Activated CD4-positive, CD25-positive, alpha-beta regulatory T cell treated with anti-CD3 and anti-CD28 coated beads, Interleukin-2, amount 50 U/mL, for 72 hours (primary cell): ENCODE results near the gene MED25.

Source experiments
- DNase-seq: peaks from one replicate; pipeline ENCODE4 v3.0.0; 2021

Gene MED25

DNA sequence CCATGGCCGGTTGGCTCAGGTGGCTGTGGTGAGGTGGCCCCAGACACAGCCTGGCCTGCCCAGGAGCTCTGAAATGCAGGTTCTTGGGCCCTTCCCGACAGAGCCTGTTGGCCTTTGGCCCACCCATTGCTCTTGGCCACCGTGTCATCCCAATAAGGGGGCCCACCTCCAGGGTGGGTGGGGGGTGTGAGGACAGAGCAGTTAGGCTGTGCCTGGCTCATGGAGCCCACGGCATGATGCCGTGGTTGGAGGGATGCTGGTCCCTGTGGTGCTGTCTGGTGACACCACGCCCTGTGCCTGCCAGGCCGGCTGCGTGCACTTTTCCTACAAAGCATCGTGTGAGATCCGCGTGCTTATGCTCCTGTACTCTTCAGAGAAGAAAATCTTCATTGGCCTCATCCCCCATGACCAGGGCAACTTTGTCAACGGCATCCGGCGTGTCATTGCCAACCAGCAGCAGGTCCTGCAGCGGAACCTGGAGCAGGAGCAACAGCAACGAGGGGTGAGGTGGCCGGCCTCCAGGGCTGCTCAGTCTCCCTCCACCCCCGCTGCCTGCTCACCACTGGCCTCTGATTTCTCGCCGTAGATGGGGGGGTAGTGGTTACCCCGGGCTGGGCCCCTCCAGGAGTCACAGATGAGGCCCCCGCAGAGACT is 41.7 kb downstream of the MED25 start:
- no peak for DNase-seq

DNA sequence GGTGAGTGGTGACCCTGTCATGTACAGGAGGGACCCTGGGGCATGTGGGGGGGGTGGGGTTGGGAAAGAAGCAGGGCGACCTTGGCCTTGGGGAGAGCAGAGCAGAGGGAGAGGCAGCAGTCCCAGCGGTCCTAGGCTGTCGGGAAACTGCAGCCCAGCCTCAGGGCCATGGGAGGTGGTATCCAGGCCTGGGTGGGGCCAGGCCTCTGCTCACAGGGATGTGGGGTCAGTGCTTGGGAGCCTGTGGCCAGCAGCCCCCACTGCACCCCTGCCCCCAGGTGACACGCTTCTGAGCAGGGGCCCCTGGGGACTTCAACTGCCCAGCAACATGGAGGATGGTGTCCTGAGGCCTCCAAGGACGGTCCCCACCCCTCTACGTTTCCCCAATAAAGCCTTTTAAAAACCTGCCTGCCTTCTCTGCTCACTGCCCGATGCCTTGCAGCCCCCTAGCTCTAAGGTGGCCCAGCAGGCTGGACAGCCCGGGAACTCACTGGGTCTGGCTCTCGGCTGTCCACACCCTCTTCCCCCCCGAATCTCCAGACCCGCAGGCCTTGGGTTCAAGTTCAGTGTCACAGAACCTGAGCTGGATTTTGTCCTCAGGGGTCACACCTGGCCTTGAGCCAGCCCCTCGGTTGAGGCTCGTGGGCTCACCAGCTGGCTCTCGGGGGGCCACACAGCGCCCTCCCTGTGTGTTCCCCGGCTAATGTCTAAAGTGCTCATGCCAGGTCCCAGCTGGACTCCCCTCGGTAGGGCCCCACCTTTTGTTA is 42.4 kb downstream of the MED25 start:
- no peak for DNase-seq

DNA sequence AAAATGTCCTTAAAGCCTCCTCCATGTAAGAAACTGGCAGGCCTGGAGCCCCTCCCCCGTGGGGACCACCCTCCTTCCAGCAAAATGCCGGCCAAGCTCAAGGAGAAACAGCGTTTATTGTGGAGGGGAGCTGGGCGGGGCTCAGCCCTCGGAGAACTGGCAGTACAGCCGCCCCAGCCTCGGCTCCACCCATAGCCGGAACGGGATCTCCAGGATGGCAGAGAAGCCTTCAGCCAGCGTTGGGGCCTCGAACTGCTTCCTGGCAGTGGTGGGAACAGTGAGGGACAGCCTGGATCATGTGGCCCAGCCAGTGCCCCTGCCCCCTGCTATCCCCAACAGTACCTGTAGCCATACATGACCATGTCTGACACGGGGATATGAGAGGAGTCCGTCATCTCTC is 43.0 kb downstream of the MED25 start:
- DNase-seq: no peak

DNA sequence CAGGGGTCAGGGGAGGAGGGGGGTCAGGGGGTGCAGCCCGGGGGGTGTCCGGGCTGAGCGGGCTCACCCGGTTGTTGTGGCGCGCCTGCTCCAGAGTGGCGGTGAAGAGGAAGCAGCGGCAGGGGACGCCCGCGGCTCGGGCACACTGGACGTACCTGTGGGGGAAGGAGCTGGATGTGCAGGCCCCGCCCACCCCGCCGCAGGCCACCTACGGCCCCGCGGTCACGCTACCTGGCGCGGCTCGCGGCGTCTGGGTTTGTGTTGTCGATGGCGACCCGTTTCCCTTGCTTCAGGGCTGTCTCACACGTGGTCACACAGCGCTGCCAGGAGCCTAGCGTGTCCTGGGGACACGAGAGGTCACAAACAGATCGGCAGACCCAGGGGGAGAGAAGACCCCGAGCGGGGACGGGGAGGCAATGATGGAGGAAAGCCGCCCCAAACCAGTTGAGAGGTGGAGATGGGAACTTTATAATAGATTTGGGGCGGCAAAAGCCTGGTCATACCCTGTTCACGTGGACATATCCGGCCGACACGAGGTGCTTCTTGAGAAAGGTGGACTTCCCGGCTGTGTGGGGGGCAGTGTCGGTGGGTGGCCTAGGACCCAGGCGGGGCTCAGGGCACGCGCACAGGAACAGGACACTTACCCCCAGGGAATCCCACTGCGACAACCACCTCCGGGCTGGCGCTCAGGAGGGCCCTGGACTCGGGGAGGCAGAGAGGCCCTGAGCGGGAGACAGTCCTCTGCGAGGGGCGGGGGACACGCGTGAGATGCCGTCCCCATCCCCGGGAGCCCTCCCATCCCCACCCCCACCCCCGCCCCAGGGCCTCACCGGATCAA is 43.7 kb downstream of the MED25 start:
- no peak for DNase-seq

DNA sequence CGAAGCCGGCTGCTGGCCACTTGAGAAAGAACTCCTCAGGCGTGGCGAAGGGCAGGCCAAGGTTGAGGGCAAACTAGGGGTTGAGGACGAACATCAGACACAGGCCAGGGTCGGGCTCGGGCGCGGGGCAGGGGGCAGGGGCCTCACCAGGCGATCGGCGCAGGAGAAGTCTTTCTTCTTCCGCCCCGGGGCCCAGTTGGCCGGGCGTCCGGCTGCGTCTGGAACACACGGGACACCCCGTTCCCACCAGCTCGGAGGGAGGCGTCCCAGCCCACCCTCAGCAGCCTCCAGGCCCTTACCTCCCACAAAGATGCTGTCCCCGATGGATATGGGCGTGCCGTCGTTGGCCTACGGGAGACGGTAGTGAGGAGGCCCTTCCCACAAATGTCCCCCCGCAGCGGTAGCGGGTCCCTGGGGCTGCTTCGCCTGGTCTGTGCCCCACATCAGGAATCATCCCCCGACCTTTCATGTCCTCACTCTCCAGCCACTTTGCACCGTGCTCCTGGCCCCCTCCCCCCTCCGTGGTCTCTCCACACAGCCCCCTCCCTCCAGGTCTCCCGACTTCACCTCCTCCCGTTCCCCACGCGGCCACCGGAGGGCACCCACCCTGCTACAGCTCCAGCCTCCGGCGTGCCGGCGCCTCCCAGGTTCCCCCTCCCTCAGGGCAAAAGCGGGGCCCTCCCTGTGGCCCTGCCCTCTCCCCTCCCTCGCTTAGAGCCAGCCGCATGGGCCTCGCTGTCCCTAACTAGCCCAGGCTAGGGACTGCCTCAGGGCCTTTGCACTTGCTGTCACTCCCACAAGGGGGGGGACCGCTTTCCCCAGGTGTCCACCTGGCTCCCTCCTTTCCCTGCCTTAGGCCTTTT is 44.5 kb downstream of the MED25 start:
- no peak for DNase-seq

DNA sequence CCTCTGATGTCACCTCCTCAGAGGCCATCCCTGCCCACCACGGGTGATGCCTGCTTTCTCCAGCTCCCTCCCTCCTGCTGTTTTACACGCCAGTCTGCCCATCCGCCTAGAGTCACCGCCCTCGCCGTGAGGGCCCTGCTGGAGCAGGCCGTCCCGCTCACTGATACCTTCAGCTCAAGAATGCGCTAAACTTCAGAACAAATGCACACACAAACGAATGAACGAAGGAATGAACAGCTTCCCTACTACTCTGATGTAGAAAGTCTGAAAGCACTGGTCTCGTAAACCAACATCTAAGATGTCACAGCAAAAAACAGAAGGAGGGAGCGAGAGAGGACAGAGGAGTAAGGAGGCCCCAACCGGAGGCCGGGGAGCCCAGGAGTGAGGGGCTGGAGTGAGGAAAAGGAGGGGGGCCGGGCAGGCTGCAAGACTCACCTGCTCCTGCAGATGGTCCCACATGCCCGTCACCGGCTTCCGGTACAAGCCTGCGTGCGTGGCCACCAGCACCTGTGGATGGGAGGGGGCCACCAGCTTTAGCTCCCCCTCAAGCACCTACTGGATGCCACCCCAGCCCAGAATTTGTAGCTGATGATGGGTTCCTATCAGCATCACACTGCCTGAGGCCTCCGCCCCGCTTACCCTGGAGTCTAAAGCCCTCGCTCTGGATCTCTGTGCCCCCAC is 45.3 kb downstream of the MED25 start:
- DNase-seq: no peak

DNA sequence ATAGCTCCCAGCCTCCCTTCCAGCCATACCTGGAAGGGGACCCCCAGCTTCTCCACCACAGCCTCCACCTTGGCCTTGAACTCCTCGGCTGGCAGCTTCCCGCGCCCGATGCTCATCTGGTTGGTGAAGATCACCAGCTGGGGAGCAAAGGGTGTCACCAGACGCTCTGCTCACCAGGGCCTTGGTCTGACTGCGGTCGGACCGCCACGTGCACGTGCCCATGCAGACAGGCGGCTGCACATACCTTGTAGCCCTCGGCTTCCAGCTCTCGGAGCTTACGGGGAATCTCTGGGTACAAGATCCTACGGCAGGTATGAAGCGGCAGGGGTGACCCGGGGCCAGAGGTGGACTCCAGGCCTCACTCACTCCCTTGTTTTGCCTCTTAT is 45.8 kb downstream of the MED25 start:
- DNase-seq: no peak

DNA sequence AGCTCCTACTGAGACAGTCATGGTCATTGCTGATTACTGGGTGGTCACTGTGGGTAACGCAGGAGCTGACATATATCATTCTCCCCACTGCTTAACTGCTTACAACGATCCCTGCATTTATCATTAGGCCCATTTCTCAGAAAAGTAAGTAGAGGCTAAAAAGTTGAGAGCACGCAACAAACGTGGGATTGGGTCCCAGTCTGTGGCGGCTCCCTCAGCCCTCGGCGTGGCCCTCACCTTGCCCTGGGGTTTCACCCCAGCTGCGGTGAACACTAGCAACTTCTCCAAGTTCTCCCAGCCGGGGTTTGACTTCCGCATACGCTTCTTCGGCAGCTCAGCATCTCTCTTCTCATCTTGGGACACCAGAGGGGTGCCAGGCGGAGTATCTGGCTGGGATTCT is 46.8 kb downstream of the MED25 start:
- DNase-seq: no peak

DNA sequence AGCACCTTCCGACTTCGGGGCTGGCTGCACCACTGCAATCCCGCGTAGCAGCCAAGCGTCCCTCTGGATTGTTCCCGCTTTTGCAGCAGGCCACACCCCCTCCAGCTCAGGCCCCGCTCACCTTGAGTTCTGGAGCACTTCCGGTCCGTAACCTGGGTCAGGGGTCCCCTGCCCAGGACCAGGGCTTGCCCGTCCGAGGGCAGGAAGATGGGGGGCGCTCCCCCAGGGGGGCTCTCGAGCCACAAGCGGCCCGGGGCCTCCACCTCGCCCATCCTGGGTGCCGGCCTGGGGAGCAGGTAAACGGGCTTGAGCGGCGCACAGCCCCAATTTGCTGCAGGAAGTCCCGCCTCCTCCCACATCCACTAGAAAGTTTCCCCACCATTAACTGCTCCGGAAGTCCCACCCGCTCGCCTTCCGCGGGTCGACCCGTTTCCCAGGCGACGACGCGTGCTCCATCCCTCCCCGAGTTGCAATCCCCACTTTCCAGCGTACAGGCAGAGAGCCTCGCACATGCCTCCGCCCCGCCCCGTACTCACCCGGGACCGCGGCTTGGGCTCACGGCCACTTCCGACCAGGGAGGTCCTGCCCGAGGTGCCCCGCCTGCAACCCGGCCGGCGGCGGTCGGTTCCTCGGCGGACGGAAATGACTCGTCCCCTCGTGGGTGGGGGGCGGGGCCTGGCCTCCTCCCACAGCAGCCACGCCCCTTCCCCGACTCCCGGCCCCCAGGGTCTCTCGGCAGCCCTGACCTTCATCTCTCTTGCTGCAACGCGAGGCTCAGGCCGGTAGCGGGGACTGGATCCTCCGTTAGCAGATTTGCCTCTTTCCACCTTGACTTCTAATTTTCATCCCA is 49.1 kb downstream of the MED25 start, which contains the start of gene PNKP:
TSS of gene PNKP (minus strand) at position 644 of the 850 bp plus-strand sequence. CDS start at position 272, 372 bp downstream.
- peak; percentile 87 for DNase-seq

DNA sequence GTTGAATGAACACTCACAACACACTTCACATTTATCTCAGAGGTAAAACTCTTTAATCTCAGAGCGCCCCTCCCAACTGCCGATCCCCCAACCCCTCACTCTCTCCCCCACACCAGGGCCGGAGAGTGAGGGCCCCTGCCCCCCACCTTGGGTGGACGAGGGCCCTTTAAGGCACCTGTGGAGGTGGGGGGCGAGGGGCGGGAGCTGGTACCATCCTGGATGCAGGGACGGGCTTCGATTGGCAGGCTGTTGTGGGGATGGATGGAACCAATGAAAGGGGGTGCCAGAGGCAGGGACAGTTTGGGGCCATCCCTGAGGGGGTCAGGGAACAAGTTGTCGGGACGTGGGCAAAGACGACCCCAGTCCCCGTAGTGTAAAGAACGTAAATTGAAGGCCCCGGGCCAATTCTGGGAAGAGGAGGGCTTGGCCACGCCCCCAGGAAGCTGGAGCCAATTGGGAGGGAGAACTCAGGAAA is 51.0 kb downstream of the MED25 start:
- no peak for DNase-seq

DNA sequence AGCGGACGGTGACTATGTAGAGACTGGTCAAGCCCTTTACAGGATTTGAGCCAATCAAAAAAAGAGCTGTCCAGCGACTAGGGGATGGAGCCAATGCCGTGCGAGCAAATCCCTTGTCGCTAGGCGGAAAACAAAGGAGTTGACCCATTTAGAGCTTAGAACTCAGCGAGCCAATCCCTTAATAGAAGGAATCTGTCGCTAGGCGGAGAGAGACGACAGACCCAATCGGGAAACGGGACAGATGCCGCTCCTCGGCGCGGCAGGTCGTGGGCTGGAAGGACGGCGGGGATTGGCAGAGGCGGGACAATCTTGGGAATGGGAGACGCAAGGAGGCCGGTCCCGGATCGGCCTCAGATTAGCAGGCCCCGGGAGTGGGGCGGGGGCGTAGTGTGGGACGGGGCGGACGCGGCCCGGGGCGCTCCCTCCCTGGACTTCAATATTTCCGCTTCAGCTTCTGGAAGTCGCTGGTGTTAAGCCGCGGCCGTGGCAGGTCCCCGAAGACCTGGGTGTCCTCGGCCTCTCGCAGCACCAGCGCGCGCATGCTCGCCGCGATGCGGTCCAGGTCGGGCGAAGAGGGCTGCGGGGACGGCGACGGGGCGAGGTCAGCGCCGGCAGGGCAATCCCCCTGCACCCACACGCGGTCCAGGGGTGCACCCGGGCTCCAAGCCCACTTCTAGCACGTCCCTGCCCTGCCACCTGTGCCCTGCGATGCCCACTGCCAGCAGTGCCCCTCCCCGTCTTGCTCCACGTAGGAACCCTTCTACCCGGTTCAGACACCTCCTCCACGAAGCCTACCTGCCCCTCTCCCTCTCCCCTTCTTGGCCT is 51.6 kb downstream of the MED25 start:
- peak; percentile 86 for DNase-seq

DNA sequence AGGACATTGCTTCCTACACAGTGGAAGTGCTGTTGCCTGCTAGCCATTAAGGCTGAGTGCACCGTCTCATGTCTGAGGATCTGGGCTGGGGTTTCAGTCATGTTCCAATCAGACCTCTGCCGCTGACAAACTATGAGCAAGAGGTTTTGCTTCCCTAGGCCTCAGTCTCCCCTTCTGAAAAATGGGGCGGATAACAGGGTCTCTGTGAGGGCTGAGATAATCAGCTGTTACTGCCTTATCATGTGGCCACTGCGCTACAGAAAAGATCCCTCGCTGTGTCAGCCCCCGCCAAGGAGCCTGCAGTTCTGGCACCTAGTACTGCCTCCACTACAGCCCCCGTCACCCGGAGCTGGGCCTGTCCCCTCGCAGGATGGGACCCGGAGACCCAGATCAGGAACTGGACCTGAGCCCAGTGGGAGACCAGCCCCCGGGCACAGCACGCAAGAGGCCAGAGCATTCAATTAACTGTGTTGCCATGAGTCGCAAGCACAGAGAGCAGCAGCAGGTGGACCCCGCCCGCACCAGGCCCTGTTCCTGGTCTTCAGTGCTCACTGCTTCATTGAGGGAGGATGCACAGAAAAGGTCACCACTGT is 52.3 kb downstream of the MED25 start:
- DNase-seq: no peak

DNA sequence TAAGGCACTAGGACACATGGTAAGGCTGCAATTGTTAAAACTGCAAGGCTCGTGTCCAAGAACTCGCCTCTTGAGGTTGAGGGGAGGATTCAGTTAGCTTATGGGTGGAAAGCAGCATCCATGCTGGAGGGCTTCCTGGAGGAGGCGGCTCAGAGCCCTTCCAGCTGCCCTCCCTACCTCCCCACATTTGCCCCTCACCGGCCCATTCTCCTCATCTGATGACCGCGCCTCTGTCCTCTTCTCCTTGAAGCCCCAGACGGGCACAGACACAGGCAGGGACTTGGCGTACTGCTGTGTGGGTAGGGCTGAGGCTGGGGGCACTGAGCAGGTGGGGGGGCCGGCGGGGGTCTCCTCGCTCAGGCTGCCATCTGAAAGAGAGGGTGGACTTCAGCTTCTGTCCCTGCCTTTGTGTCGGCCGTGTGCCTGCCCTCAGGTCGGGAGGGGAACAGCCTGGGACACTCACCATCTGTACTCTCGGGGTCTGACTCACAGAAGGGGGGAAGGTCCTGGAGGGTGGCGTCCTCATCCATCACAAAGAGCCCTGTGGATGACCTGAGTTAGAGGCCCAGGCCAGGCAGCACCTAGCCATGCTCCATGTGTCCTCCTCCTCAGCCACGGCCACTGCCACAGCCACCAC is 53.4 kb downstream of the MED25 start:
- DNase-seq: no peak

DNA sequence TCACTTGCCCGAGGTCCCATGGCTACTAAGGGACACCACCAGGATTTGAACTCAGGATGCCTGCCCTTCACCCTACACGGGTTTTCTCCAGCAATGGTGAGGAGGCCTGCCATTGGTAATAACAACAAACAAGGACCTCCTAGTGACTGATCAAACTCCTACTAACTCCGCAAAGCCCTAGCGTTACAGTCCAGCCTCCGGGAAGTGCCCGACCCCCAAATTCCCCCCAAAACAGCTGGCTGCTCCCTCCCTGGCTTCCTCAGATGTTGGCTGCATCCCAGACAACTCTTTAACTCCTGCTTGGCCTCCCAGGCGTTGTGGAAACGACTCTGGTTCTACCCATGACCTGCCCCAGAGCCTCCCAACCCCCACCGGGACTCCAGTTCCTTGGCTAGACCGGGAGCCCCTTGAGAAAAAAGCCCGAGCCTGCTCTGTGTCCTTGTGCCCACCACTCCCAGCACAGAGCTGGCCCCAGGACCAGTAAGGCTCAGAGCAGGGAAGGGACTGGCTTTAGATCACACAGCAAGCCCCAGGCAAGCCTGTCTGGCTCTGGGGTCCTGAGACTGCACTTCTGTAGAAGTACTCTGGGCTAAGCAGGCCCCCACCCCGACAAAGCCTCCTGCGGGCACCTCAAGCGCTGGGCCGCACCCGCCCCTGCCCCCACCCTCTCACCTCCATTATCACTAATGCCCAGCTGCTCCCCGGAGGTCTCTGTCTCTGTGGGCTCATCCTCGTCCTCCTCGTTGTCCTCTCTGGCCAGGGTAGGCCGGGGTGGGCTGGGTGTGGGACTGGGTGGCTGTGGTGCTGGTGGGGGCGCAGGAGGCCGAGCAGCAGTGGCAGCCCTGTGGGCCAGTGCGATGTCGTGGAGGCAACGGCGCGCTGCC is 54.4 kb downstream of the MED25 start:
- no peak for DNase-seq

DNA sequence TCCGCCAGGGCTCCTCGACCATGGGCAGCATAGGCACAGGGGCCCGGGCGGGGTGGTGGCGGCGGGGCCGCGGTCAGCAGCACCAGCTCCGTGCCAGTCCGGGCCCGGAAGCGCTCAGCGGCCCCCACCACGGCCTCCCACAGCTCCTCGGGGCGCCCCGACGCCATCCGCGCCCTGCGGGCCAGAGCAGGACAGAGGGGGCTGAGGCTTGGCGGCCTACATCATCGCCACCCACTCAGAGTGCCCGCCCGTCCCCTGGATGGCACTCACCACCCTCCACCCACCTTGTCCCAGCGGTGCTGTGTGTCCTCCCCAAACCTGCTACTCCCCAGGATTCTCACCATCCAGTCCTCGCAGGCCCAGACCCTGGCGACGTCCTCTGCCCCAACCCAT is 55.0 kb downstream of the MED25 start:
- DNase-seq: no peak

DNA sequence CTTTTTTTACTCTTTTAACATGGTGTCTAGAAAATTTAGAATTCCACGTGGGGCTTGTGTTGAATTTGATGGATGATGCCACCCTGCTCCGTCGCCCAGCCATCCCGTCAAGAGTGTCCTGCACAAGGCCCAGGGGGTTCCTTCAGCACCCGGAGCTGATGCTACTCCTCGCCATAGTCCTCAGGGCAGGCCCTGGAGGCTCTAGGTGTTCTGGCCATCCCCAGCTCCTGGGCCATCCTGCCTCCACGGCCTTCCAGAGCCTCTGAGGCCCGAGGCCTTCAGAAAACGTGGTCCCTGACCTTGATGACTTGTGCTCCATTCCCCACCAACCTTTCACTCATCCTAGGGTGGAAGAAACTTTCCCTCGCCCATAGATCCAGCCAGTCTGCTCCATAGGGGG is 55.7 kb downstream of the MED25 start:
- DNase-seq: no peak

DNA sequence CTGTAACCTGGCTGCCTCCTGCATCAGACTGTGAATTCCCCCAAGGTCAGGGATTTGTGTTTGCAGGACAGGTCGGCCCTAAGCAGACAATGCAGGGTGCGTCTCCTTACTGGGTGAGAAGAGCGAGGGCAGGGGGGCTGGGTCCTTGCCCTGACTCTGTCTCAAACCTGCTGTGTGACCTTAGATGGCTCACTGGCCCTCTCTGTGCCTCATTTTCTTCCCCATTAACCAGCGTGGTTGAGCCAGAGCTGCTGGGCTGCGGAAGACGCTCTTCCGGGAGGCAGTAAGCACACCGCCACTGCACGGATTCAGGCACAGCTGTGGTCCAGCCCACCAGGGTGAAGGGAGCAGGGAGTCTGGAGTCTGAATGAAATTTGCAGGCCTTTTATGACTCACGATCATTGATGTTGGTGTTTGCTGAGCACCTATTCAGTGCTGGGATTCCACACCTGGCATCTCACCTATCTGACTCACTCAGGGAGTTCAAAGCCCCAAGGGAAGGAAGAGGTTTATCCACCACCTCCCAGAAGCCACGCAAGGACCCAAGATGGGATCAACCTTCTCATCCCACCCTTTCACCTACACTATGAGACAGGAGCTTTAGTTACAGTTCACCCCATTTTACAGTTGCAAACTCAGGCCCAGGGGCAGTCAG is 56.5 kb downstream of the MED25 start:
- DNase-seq: no peak

DNA sequence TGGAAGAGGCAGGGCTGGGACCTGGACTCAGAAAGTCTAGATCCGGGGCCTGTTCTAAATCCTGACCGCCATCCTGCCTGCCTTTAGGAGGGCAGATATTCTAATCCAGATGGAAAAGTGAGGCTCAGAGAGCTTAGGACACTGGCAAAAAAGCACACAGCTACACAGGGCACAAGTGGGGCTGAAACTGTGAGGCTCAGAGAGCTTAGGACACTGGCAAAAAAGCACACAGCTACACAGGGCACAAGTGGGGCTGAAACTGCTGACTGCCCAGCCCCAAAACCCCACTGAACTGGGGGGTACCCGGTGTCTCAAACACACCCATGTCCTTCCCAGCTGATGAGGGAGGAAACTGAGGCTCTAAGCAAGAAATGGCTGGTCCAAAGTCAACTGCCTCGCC is 57.1 kb downstream of the MED25 start:
- DNase-seq: no peak
